ENCODE results near the gene ACTN1.

ACTN1 gene

DNA sequence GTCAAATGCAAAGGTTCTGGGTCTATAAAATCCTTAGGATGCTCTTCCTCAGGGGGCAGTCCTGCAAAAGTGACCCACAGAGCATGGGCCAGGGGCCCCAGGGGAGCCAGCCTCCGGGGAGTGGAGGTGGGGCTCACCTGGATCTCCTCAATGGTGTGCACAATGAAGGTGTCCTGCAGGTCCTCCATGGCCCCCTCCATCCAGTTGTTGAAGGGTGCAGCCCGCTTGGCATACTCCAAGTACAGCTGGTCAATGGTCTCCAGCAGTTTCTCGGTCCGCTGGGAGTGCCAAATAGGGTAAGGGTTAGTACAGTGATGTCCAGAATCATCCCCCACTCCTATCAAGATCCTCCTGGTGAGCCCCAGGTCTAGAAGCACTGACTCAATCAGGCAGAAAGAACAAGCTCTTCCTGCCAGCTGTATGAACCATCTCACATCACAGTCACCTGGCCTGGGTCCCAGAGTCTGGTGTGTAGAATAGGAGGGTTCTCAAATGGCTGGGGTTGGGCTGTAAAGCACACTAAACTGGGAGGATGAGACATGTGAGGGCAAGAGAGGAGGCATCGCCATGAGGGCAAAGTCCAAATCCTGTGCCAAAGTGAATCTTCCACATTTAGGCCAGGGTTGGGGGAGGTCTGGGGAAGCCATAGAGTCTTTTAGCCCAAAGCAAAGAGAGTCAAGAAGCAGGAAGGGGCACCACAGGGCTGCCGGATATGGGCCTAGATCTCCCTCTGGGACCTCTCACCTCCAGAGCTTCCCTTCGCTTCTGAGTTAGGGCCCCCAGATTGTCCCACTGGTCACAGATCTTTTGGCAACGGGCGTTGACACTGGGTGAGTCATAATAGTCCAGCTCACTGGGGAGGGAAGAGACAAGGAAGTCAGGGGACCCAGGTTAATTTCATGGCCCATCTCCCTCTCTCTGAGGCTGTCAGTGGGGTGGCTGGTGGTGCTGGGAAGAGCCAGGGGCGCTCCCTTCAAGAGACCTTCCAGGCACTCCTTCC, 94.8 kb downstream of the ACTN1 start:
- no peak for DNase-seq

DNA sequence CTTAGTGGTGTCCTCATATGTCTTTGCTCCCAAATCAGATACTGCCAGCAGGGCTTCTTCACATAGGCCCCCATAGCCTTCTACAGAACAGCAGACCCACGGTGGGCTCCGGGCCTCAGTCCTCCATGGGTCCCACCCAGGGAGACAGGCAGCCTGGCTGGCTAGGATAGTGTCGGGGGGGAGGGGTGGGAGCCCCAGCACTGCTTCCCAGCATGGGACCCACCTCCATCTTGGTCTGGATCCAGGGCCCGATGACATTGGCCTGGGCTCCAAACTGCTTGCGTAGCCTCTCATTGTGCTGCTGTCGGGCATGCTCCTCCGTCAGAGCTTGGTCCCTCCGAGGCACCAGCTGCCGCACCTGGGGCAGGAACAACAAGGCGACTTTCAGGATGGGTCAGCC, 96.9 kb downstream of the ACTN1 start:
- DNase-seq, result no peak

DNA sequence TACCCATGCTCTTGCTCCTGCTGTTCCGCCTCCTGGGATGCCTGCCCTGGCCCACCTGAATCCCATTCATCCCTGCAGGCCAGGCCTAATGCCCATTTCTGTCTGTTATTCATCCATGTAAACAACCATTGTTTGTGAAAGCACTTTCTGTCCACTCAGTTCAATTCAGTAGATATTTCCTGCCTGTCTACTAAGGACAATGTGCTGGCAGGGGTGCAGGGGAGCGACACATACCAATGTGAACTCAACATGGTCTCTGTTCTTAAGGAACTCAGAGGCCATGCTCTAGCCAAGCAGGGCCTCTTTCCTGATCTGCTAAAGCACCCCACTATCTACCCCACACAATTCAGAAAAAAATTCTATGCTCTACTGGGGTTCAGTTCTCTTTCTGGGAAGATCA, 97.7 kb downstream of the ACTN1 start:
- DNase-seq, result no peak

DNA sequence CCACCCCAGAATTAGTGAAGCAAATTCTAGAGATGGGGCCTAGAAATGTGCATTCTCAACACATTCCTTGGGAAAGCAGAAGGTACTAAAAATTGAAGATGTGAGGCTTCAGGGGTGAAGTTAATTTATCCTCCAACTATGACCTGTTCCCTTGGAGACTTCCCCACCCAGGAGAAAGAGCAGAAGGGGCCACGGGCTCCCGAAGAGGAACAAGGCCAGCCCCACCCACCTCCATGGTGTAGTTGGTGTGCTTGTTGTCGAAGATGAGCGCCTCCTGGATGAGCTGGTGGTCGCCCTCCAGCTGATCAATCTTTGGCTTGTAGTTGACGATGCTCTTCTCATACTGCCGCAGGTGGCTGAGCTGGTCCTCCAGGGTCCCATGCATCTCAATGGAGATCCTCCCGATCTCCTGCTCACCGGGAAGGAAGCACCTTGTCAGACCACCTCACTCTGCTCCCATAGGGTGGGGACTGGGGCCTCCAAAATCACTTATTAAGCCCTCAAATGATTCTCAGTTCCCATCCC, 98.5 kb downstream of the ACTN1 start:
- no peak for DNase-seq

DNA sequence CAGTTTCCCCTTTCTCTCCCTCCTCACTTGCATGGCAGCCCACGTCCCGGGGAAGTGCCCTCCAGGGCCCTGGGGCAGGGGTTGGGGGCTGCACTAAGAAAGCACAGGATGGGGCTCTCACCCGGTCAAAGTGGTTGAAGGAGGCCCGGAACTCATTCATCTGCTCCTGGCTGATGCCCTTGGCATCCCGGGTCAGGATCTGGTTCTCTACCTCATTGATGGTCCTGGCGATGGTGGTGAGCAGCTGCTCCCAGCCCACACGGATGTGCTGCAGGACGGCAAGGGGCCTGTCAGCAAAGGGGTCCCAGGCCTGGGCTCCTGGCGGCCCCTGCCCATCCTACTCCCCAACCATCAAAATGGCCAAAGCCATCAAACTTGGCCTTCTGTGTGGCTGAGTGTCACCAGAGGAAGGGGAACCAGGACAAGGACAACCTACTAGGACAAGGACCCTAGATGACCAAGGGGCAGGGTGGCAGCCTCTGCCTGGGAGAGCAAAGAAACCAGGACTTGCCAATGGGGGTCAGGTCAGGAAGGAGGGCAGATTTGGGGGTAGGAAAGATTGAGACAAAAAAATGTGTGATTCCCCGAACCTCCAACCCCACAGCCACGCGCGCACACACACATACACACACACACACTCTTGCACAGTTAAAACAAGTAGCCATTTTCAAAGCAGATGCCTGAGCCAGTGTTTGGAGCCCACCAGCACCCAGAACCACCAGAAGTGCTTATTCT, 99.1 kb downstream of the ACTN1 start:
- no peak for DNase-seq

DNA sequence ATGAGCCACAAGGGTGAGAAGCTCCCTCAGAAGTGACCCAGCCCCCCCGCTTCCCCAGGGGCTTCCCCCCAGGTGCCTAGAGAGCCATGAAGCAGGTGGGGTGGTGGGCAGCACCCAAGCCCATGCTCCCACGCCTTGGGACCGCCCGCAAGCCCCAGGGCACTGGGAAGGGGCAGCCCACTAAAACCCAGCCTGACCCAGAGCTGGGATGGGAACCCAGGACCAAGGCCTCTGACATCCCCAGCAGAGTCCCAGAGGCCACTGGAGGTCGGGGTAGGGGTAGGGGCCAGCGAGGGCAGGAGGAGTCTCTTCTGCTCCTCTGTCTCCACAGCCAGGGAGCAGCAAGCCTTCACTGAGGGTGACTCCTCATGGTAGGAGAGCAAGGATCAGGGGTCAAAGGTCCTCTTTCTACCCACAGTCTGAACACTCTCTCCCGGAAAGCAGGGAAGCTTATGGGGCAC, 99.8 kb downstream of the ACTN1 start:
- no peak for DNase-seq

DNA sequence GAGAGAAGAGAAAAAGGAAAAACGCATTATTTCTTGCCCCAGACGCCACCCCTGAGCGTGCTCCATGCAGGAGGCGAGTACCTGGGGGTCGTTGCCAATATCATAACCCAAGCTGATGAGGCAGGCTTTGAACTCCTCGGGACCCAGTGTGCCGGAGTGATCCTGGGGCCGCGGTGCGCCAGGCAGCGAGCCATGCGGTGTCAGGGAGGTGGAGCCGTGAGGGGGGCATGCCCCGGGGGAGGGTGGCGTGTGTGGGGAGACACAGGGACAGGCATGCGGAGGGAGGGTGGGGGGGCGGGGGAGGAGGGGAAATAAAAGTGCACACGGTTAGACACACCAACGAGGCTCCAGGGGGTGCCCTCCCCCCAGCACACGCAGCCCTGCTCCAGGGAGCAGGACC, 100.2 kb downstream of the ACTN1 start:
- DNase-seq, result no peak

DNA sequence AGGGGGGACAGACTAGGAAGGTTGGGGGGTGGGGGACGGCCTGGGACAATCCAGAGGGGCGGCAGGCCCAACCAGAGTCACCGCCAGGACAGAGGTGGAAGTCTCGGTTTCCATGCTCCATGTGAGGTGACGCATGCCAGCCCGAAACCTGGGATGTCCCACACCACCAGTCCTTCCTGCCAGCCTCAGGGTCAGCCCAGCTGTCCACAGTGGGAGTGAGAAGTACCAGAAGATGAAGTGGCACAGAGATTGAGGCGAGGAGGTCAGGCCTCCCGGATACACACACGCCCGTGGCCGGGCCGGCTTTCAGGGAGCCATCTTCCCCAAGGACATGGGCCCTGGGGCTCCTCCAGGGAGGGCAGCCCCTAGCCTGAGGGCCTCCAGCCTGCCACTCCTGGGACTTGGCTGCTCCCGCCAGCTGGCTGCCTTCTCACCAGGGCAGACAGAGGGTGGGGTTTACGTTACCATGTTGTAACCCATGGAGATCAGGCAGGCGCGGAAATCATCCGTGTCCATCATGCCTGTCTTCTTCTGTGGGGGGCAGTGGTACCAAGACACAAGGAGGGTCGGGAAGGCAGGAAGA, 101.0 kb downstream of the ACTN1 start:
- no peak for DNase-seq

DNA sequence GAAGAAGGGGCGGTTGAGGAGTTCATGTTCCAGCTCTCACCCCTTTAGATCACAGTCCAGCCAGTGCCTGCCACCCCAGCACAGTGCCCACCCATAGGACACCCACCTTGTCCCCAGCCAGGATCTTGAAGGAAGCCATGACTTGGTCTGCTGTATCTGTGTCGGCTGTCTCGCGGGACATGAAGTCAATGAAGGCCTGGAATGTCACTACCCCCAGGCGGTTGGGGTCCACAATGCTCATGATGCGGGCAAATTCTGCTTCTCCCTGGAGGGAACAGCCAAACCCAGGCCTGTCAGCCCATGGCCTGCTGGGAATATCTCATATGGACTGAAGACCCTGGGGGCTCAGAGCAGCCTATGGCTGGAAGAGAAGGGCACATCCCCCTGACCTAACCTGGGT, 102.1 kb downstream of the ACTN1 start:
- DNase-seq, result no peak

DNA sequence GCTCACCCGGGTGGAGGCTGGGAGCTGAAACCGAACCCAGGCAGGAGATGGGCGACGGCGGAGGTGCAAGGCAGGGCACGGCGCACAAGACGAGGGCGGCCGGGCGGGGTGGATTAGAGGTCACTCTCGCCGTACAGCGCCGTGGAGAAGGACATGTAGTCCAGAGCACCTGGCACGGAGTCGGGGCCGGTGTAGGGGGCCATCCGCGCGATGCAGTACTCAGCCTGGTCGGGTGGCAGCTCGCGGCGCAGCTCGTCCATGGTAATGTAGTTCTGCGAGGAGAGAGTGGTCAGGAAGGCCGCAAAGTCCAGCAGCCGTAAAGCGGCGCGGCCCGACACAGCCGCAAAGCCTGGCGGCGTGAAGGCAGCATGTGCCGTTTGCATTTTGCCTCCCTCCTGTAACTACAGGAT, 104.4 kb downstream of the ACTN1 start:
- no peak for DNase-seq

DNA sequence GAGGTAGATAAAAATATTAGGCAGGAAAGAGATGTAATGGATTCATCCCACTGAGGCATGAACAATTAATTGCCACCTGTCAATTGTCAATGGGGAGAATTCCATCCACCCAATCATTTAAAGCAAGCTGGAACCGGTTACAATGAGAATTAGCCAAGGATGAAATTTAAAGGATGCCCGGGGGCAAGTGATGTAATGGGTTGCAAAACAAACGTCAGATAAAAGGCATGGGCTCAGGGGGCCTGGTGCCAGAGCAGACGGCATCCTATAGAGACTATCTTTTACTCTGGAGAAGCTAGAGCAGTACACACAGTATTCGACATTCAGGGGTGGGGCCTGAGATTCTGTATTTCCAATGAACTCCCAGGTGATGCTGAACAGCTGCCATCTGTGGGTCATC, 105.7 kb downstream of the ACTN1 start:
- DNase-seq, result no peak

DNA sequence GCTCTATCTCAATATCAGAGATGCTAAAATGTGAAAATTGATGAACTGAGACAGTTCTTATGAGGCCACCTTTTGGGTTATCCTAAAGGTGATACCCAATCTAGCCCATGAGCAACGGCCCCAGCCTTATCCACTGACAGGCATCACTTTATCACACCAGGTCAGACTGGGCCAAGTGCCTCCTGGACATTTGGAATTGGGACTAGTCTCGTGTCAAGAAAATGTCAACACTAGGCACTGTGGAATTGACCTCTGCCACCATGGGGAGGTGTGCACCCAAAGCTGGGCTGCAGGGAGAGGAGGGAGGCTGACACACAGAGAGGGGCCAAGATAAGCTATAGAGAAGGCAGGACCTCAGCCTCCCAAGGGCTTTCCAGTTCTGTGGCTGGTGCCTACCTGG, 107.7 kb downstream of the ACTN1 start:
- DNase-seq, result no peak

DNA sequence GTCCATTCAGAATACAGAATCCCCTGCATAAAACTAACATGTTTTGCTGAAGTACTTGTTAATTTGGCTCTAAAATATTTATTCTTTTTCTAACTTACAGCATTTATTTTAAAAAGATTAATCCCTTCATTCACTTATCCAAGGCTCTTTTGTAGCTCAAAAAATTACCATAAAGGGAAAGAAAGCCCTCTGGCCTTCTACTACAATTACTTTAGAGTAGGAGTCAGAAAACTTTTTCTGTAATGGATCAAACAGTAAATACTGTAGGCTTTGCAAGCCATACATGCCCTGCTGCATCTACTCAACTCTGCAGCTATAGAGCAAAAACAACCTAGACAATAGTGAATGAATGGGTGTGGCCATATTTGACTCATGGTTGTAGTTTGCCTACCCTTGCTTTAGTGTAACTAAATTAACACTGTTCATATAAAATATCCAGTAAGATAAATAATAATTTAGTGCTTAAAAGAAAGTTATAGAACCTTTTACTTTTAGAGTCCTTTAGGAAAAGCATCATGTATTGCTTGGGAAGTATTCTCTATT, 112.0 kb downstream of the ACTN1 start:
- no peak for DNase-seq

DNA sequence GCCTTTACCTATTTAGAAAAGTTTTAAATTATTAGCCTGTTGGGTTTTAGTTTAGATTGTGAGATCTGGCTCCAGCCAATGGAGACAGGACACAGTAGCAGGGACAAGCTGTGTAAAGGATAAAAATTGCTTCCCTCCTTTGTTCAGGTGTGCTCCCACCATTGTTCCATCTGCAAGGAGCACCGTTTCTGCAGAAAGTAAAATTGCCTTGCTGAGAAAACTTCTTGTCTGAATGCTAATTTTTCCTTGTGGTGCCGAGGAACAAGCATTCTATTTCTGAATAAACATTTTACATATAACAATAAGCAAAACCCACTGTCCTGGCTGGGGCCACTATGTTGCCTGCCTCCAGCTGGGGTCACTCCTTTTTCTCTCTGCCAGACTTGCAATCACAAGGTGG, 113.6 kb downstream of the ACTN1 start:
- peak; percentile 22 for DNase-seq

DNA sequence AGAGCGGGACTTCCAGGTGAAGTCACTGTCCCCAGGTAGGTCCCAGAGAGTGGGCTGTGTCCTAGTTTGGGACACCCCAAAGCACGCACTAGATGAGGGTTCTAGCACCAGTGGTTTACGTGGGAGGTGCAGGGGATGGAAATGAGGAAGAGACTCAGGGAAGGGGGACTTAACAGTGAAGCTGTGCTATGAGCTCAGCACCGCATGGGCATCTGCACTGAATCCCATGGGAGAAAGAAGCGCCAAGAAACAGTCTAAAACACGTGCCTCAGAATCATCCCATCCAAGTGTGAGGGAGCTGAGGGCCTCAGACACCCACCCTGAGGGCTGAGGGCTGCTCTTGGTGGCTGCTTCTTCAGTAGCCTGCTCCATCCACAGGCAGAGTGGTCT, 114.7 kb downstream of the ACTN1 start:
- peak; percentile 52 for DNase-seq

DNA sequence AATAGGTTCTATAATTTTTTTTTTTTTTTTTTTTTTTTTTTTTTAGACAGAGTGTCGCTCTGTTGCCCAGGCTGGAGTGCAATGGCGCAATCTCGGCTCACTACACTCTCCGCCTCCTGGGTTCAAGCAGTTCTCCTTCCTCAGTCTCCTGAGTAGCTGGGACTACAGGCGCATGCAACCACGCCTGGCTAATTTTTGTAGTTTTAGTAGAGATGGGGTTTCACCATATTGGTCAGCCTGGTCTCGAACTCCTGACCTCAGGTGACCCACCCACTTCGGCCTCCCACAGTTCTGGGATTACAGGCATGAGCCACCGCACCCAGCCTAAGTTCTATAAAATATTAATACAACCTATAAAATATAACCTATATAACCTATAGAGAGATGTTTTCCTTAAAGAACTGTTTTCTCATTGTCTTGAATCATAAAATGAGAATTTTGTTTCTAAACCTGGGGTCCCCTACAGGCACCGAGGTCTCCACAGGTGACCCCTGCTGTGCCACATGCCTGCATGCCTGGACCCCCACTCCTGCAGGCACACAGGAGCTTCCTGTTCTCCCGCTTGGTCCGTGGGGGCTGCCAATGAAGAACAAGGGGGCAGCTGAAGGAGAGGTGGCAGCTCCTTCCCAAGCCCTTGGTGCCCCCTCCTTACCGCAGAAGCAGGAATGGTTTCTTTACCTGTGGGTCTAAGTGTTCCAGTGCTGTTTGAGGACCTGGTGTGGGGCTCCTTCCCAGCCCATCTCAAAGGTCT, 115.3 kb downstream of the ACTN1 start:
- peak; percentile 50 for DNase-seq

DNA sequence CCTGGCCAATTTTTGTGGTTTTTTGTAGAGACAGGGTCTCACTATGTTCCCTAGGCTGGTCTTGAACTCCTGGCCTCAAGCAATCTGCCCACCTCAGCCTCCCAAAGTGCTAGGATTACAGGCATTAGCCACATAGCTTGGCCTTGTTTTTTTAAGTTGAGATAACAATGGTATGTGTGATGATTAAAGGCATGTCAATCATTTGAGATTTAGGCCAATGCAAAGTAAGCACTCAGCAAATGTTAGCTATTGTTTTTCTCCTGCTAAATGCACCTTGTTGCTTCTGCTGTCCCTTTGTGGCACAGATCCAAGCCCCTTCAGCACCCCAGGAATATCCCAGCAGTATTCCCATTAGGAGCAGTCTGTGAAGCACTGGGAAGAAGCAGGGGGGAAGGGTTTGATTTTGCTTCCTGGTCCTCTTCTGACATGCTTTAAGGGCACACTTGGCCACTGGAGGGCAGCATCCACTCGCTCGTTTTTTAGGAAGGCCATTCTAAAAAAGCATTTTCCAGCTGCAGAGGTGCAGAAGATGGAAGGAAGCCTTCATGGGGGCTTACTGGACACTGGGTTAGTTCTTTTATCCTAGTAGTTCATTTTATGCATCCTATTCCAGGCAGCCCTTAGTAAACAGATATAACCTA, 116.0 kb downstream of the ACTN1 start:
- peak; percentile 89 for DNase-seq

DNA sequence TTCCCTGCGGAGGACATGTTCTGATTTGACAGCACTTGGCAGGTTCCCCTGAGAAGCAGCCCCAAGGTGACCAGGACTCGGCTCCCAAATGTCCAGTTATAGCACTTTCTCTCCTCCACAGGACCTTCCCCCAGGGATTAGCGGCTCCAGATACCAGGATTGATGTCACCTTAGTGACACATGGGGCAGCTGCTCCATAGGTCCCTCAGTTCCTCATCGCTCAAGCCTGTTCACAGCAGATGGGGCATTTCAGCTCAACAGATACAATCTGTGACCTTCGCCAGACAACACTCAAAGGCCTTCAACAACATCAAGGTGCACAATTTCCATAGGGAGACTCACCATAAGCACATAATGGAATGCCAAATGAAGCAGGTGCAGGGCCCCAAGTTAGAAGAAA, 118.3 kb downstream of the ACTN1 start:
- no peak for DNase-seq

DNA sequence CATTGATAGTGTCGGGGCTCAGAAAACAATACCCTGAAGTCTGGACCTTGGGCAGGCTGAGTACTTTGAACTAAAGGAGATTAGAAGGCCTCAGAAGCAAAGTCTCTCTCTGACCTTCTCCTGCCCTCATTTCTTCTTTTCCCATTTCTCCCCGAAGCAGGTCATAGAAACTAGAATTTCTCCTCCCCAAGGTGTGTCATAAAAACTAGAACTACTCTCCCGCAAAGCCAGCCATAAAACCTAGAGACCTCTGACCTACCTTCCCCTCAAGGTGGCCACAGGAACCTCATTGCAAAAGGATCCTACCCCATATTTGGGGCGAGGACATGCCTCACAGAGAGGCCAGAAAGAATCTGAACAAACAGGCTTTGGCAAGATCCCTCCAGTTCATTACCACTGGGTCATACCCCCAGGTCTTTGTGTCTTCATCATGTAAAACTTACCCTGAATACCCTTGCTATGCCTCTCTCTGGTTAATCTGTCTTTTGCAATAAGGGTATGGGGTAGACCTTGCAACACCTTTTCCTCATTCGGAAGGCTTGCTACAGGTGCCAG, 121.5 kb downstream of the ACTN1 start:
- no peak for DNase-seq

DNA sequence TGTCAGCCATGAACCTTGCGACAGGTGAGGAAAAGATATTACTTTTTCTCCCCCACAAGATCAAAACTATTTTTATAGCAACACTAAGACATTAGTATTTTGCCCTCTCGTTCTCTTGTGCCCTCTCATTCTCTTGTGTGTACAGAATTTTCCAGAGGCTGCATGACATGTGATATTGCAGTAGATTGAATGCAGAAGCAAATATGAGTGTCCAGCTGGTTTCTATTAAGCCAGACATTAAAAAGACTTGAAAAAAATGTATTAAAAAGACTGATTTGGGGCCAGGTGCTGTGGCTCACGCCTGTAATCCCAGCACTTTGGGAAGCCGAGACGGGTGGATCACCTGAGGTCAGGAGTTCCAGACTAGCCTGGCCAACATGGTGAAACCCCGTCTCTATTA, 122.5 kb downstream of the ACTN1 start:
- DNase-seq, result no peak

DNA sequence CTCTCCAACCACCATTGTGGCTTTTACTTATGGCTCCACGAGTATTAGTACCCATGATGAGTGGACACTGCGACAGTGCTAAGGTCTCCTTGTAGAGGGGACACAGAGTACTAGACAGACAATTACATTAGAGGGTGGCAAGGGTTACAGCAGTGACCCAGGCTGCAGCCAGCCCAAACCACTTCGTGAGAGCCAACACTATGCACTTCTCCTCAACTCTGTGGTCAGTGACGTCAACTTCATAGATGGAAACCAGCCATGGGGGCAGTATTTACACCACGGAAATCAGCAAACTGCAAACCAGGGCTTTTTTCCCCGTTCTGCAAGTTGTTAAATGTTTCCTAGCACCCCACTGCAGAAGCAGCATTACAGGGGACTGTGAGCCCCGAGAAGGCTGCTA, 124.7 kb downstream of the ACTN1 start:
- no peak for DNase-seq

DNA sequence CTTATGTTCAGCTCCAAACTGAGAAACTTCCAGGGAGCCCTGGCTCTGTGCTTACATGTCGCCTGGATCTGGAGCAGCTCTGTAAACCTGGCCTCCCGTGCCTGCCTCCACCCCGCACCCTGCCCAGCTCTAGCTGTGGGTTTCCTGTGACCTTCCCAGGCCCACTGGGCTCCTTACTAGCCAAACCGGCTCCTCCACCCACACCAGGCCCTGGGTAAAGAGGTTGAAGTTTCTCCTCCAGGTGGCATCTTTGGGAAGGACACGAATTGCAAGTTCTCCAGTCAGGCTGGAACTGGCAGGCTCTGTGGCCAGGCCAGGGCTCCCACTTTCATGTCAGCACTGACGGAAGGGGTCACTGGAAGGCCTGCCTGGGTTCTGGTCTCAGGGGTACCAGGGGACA, 125.4 kb downstream of the ACTN1 start:
- DNase-seq, result peak; percentile 74

Data from islet precursor cell (in vitro differentiated cells).